SK-N-DZ (cell line): ENCODE data around the gene SORCS2.

Source experiments
- DNase-seq: peaks from one replicate; pipeline ENCODE4 v3.0.0-alpha.2; 2015; ENCODE audit warnings: low spot score

The SORCS2 gene

GRCh38 chr4:7411491-7411890, 219.2 kb downstream of the SORCS2 start:
- DNase-seq: no peak

GRCh38 chr4:7411896-7412553, 219.7 kb downstream of the SORCS2 start:
- DNase-seq: no peak

GRCh38 chr4:7412554-7412912, 220.2 kb downstream of the SORCS2 start:
- DNase-seq: no peak

- no peak for DNase-seq
Observed at GRCh38 chr4:7414046-7414445, 221.7 kb downstream of the SORCS2 start.

GRCh38 chr4:7414736-7415510, 222.6 kb downstream of the SORCS2 start:
- no peak for DNase-seq

GRCh38 chr4:7415927-7416686, 223.8 kb downstream of the SORCS2 start:
- DNase-seq: no peak

GRCh38 chr4:7416745-7417432, 224.6 kb downstream of the SORCS2 start:
- no peak for DNase-seq

GRCh38 chr4:7417639-7418038, 225.3 kb downstream of the SORCS2 start:
- no peak for DNase-seq

GRCh38 chr4:7418131-7418943, 226.0 kb downstream of the SORCS2 start:
- no peak for DNase-seq

- no peak for DNase-seq
Observed at GRCh38 chr4:7419961-7420660, 227.8 kb downstream of the SORCS2 start.

- DNase-seq: no peak
Observed at GRCh38 chr4:7420661-7421040, 228.3 kb downstream of the SORCS2 start.

- no peak for DNase-seq
Observed at GRCh38 chr4:7421356-7422150, 229.2 kb downstream of the SORCS2 start.

GRCh38 chr4:7422151-7422897, 230.0 kb downstream of the SORCS2 start:
- DNase-seq: no peak

GRCh38 chr4:7422898-7423180, 230.5 kb downstream of the SORCS2 start:
- no peak for DNase-seq

- no peak for DNase-seq
Observed at GRCh38 chr4:7423391-7423790, 231.1 kb downstream of the SORCS2 start.

- DNase-seq: no peak
Observed at GRCh38 chr4:7423801-7424552, 231.6 kb downstream of the SORCS2 start.

GRCh38 chr4:7424553-7425111, 232.3 kb downstream of the SORCS2 start:
- DNase-seq: no peak

- DNase-seq: no peak
Observed at GRCh38 chr4:7425124-7425523, 232.8 kb downstream of the SORCS2 start.
